Urothelium cell line (cell line): ENCODE results near the gene ARHGAP31.

Experiments
- DNase-seq: peaks from one replicate; pipeline ENCODE4 v3.0.0; 2011; ENCODE audit warnings: low spot score, mixed read lengths
- FAIRE-seq: peaks from 2 replicates; lab custom pipeline; 2011; peaks lifted over from hg19 to GRCh38; lab: Jason Lieb, UNC

ARHGAP31 gene

DNA sequence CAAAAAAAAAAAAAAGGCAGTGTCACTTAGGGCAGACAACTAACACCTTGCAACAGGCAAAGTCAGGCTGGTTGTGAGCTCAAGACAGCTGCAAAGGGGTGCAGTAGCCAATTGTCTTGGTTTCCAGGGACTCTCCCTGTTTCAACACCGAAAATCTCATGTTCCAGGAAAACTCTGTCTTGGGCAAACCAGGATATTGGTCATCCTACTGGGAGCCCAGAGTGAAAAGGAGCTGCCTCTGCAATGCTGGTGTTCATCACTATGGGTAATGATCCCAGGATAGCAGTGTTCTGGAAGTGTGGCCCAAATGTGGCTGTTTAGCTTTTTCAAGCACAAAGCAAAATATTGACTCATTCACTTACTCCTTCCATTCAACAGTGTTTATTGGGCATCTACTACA is 82.6 kb downstream of the ARHGAP31 start:
- FAIRE-seq (no peak), DNase-seq (no peak)

GRCh38 chr3:119378259-119378803 is 84.1 kb downstream of the ARHGAP31 start:
- FAIRE-seq = no peak

DNA sequence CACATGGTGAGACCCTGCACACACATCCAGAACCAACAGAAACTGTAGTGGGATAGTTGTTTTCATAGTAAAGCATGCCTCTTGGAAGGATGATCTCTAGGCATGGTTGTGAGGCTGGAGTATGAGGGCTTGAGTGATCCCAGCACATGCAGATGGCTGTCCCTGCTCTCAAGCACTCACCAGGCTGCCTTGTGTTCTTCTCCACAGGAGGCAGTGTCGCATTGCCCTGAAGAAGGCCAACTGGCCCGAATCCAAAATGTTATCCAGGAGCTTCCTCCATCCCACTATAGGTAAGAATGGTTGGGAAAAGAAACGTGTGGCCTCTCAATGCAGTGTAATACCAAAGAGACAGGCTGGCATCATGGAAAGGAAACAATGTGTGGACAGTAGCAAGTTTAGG is 86.5 kb downstream of the ARHGAP31 start:
- DNase-seq (peak; percentile 26), FAIRE-seq (no peak)

More at GRCh38 chr3:119378259-119378803, 84.1 kb downstream of the ARHGAP31 start:
- no peak for DNase-seq

- FAIRE-seq = no peak
Measured at GRCh38 chr3:119382134-119382533, 88.0 kb downstream of the ARHGAP31 start.

DNA sequence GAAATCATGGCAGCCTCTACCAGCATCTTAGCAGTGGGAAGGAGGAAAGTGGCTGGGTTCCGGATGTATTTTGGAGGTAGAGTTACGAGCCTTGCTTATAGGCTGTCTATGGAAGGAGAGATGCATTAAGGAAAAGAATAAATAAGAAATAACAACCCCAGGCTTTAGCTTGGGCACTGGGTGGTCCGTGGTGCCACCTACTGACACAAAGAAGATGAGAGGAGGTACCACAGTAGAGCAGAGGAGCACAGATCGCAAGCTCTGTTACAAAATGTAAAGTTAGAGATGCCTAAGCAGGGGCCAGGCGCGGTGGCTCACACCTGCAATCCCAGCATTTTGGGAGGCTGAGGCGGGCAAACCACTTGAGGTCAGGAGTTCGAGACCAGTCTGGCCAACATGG is 94.4 kb downstream of the ARHGAP31 start:
- no peak for DNase-seq
- no peak for FAIRE-seq

More at GRCh38 chr3:119382134-119382533, 88.0 kb downstream of the ARHGAP31 start:
- DNase-seq = no peak

- DNase-seq (no peak), FAIRE-seq (no peak)
Measured at GRCh38 chr3:119395923-119396358, 101.8 kb downstream of the ARHGAP31 start.

DNA sequence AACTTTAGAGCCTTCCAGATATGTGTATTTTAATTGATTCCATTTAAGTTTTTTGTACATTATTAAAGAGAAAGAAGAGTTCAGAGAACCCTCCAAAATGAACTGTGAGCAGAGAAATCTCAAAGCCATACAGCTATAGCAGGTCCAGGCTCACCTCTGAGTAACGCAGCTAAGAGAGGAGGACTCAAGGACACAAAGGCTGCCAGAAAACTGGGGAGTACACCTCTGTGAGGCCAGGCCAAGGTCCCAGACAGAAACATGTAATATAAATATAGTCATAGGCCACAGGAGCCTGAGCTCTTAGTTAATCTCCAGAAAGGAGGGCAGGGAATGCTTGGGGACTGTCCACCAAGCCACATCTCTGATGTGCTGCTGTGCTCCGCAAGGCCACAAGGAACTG is 102.7 kb downstream of the ARHGAP31 start:
- DNase-seq = no peak
- no peak for FAIRE-seq

DNA sequence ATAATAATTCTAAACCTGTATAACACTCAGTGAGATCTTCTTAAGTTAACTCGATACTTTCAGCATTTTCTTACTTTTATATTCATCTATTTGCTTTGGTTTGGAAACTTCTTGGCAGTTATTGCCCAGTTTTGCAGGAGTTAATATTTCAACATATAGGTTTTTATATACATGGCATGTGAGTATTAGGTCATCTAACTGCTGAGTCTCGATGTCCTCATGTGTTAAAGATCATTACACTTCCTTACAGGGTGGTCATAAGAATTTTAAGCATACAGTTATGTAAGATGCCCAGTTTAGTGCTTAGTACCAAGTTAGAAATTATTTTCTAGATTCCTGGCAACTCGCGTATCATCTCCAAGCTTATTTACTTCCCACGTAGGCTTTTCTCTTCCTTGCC is 106.3 kb downstream of the ARHGAP31 start:
- FAIRE-seq (no peak), DNase-seq (no peak)

DNA sequence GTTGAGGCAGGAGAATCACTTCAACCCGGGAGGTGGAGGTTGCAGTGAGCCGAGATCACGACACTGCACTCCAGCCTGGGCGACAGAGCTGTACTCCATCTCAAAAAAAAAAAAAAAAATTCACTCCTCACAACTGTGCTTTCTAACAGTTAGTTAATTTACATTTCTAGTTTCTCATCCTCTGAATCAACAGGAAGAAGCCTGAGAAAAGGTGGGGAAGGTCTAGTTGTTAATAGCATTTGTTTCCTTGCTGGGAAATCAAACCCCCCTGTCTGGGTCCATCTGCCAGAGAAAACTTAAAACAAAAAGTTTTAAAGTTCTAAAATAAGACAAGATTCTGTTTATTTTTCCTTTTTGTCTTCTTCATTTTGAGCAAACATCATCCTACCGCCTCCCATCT is 106.9 kb downstream of the ARHGAP31 start:
- DNase-seq = no peak
- no peak for FAIRE-seq

GRCh38 chr3:119401503-119402440 is 107.6 kb downstream of the ARHGAP31 start:
- no peak for DNase-seq
- no peak for FAIRE-seq

DNA sequence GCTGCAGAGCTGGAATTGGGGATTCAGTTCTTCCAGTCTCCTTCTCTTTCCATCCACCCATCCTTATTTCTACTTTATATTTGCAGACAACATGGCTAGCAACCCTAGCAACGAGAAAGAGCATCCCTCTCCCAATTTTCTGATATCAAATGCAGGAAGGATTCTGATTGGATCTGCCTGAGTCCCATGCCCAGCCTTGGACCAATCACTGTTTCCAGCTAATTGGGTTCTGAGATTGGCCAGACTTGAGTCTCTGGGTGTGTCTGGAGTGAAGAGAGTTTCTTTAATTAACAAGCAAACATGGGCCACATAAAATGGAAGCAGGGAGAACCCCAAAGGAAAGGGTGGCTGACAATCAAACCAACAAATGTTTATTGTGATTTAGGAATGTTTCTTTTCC is 108.6 kb downstream of the ARHGAP31 start:
- FAIRE-seq (no peak), DNase-seq (no peak)

DNA sequence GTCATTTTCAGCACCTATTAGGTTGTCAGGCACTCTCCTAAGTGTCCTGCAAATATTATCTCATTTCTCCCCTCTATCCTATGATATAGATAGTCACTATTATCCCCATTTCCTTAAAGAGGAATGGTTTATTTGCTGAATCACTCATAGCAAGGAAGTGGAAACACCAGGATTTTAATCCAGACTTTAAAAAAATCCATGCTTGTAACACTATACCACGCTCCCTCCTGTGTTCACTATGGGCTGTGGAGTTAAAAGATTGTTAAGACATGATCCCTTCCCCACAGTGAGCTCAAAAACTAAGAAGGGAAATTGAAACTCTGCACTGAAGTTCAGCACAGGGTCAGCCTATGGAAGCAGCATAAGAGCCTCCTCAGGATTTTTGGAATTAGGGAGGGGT is 109.0 kb downstream of the ARHGAP31 start:
- DNase-seq (no peak), FAIRE-seq (no peak)

GRCh38 chr3:119405315-119405714 is 111.1 kb downstream of the ARHGAP31 start:
- DNase-seq (no peak), FAIRE-seq (no peak)

- DNase-seq (no peak), FAIRE-seq (no peak)
Measured at GRCh38 chr3:119408243-119408950, 114.2 kb downstream of the ARHGAP31 start.

- FAIRE-seq (no peak), DNase-seq (no peak)
Measured at GRCh38 chr3:119409844-119410243, 115.7 kb downstream of the ARHGAP31 start.

GRCh38 chr3:119413603-119414280 is 119.6 kb downstream of the ARHGAP31 start:
- FAIRE-seq (no peak), DNase-seq (no peak)

DNA sequence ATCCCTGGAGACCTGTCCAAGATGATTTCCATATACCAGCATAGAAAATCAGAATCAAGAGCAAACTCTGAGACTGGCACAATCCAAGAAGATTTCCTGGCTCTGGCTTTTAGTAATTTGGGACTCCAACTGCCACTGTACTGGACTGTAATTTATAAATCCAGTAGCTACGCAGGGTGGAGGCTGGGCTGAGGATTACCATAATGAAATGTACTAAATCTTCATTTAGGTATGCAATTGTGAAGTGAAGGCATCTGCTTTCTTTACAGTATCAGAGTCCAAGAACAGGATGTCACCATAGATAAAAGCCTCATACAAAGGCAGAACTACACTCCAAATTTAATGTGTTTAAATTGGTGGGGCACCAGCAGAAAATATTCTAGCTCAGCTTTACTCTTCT is 122.7 kb downstream of the ARHGAP31 start:
- FAIRE-seq (no peak), DNase-seq (no peak)

DNA sequence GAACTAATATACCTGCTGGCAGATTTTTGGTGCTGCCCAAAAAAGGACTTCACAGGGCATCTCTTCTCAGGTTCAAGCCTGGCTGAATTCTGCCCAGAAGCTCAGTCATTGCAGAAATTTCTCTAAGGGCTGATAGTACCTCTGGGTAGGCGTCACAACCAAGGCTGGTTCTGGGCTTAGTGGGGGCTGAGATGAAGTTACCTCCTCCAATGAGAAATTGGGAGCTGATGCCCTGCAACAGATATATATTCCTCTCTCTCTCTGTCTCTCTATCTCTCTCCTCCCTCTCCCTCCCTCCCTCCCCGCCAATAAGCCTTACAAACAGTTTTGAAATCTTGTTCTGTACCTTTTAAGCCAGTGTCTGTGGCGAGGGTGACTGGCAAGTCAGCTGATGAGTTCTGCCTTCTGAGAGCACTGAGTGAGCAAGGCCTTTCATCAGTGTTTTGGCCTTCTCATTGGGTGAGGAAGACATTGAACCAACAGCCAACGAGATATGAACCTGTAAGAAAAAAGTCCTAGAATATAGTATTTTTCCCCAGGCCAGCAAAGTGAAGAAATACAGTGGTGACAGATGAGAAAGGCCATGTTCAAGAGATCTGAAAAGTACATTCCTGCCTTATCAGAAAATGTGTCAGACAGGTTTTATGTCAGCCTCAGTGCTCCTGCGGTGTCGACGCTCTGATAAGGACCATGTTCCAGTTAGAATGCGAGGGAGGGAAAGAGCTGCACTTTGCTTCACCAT is 123.8 kb downstream of the ARHGAP31 start:
- DNase-seq (no peak), FAIRE-seq (peak; percentile 66)

GRCh38 chr3:119418641-119419040 is 124.5 kb downstream of the ARHGAP31 start:
- FAIRE-seq (no peak), DNase-seq (no peak)

- FAIRE-seq = peak; percentile 82
- no peak for DNase-seq
Measured at GRCh38 chr3:119420196-119420595, 126.0 kb downstream of the ARHGAP31 start.
